ENCODE measurements around the gene ARID5A. TPM values are rescaled to one million over a fixed set of nuclear protein-coding genes. Genes with fewer than 3 reads are reported as not detected.

The ARID5A gene
- total RNA-seq, 1 donor from 2014 or later, result 38.8 TPM

GRCh38 chr2:96520231-96520630 lies 16.3 kb upstream of the ARID5A start:
- no peak overlapping the region for H3K4me3 ChIP-seq (ENCODE audit: low read depth, low read length)
- no peak for TF ChIP-seq CTCF (IDR thresholded peaks at IDR 0.05; ENCODE audit: insufficient read depth, low read length, poor library complexity, severe bottlenecking)
- peaks cover 6% of the 10 kb centered on the region for H3K27me3 ChIP-seq (ENCODE audit: control insufficient read depth, insufficient read depth, low read length)
- no peaks in the 10 kb centered on the region for H3K36me3 ChIP-seq (ENCODE audit: control insufficient read depth, insufficient read depth, low read length)
- no peak for DNase-seq (ENCODE audit: low read depth)

GRCh38 chr2:96520697-96521096 lies 15.9 kb upstream of the ARID5A start:
- DNase-seq (ENCODE audit: low read depth), result no peak
- Histone ChIP-seq H3K4me3 (ENCODE audit: low read depth, low read length) (no peak overlapping the region), H3K36me3 (ENCODE audit: control insufficient read depth, insufficient read depth, low read length) (no peaks in the 10 kb centered on the region), H3K27me3 (ENCODE audit: control insufficient read depth, insufficient read depth, low read length) (peaks cover 6% of the 10 kb centered on the region)
- no peak for TF ChIP-seq CTCF (IDR thresholded peaks at IDR 0.05; ENCODE audit: insufficient read depth, low read length, poor library complexity, severe bottlenecking)

DNA sequence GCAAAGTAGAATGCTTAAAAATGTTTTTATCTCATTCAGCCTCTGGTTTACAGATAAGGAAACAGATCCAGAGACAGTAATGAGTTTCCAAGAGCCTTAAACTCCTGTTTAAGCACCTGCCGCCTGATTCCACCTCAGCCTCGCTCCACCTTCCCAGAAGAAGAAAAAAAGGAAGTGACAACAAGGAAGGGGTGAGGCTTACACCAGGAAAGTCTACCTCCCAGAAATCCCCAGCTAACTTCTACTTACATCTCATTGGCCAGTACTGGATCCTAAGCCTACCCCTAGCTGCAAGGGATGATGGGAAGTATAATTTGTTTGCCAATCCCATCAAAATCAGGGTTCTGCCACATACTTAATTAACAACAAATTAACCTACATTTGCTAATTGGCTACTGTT lies 15.3 kb upstream of the ARID5A start:
- no peak overlapping the region for H3K4me3 ChIP-seq (ENCODE audit: low read depth, low read length)
- peaks cover 6% of the 10 kb centered on the region for H3K27me3 ChIP-seq (ENCODE audit: control insufficient read depth, insufficient read depth, low read length)
- no peaks in the 10 kb centered on the region for H3K36me3 ChIP-seq (ENCODE audit: control insufficient read depth, insufficient read depth, low read length)
- TF ChIP-seq CTCF (IDR thresholded peaks at IDR 0.05; ENCODE audit: insufficient read depth, low read length, poor library complexity, severe bottlenecking), result no peak
- no peak for DNase-seq (ENCODE audit: low read depth)

DNA sequence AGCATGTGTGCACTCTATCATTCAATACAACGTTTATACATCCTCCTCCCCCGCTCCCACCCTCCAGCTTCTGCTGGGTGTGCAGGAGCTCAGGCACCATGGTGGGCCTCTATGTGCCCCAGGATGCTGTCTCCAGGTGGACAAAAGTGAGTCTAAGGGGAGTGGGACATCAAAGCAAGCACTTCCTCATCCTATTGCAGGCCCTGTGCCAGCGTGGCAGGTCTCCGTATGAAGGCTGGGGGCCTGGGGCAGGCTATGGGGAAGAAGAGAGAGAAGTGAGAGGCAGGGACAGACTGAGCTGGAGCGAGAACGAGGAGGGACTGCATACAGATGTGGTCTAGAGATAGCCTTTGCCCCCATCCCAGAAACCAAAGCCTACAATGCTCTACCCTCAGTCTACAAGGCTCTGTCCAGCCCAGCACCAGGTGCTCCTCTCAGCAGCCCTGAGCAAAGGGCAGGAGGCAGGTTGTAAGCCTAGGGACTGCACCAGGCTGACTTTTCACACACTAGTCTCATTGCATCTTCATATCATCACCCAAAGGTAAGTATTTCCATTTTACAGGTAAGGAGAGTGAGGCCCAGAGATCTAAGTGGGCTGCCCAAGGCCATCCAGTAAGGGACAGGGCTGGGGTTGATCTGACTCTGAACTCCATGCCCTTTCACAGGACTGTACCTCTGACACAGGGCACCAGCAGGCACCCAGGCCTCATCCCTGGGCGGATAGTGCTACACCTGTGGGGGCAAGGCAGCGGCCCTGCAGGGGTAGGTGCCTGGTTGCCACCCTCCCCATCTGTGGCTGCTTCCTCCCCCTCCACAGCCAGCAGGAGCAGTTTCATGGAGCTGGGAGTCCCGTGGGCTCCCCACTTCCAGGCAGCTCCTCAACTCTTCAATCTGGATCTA lies 14.0 kb upstream of the ARID5A start:
- H3K27me3 ChIP-seq (ENCODE audit: control insufficient read depth, insufficient read depth, low read length), result peaks cover 6% of the 10 kb centered on the region
- no peak overlapping the region for H3K4me3 ChIP-seq (ENCODE audit: low read depth, low read length)

DNA sequence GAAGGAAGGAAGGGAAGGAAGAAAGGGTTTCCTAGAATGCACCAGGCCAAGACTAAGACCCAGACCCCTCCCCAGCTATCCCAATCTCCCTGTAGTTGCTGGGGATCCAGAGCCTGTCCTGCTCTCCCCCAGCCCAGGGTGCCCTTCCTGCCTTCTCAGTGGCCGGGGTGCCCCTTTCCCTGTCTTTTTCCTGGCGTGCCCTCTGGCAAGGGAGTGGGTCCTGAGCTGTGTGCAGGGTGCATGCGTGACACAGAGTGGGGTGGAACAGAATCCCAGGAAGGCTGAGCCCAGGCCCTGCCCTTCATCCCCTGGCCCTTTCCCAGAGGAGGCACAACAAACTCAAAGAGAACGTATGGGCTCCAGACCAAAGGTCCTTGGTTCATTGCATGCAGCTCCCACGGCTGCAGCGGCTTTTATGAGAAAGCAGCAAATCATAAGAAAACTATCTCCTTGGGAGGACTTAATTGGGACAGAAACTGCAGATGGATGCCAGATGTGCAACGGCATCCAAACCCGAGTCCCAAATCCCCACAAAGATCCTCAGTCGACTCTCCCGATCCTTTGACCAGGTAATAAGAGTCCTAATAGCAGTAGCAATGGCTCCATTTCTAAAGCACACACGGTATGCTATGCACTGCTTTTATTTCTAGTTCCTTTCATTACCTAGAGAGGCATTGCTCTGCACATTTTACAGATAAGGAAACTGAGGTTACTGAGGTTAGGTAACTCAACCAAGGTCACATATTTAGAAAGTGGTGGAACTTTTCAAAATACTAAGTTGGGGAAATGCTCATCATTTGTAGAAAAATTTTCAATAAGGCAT lies 12.7 kb upstream of the ARID5A start:
- H3K27me3 ChIP-seq (ENCODE audit: control insufficient read depth, insufficient read depth, low read length), result peaks cover 6% of the 10 kb centered on the region
- TF ChIP-seq CTCF (IDR thresholded peaks at IDR 0.05; ENCODE audit: insufficient read depth, low read length, poor library complexity, severe bottlenecking), result no peak
- no peak overlapping the region for H3K4me3 ChIP-seq (ENCODE audit: low read depth, low read length)
- no peaks in the 10 kb centered on the region for H3K36me3 ChIP-seq (ENCODE audit: control insufficient read depth, insufficient read depth, low read length)
- no peak for DNase-seq (ENCODE audit: low read depth)

More for the DNA sequence above, 14.0 kb upstream of the ARID5A start:
- no peak for TF ChIP-seq CTCF (IDR thresholded peaks at IDR 0.05; ENCODE audit: insufficient read depth, low read length, poor library complexity, severe bottlenecking)
- DNase-seq (ENCODE audit: low read depth), result no peak
- H3K36me3 ChIP-seq (ENCODE audit: control insufficient read depth, insufficient read depth, low read length), result no peaks in the 10 kb centered on the region

Data from kidney epithelial cell (primary cell).